SK-N-SH treated with all-trans-retinoic acid at 6 μM for 48 hours (cell line): ENCODE results near the gene NCLN.

ENCODE experiments used
- ARNTL ChIP-seq: fragments of 450-650 bp; formaldehyde crosslinking; IDR thresholded peaks from 2 replicates; pipeline ENCODE4 v1.5.0; 2020; ENCODE audit warnings: low read depth, mild to moderate bottlenecking, moderate library complexity, borderline replicate concordance
- ESRRG ChIP-seq: fragments of 250-450 bp; sonication (Bioruptor Pico); IDR thresholded peaks from 2 replicates; pipeline ENCODE4 v1.6.1; 2021; ENCODE audit warnings: mild to moderate bottlenecking
- PPARA ChIP-seq: fragments of 250-450 bp; sonication (Bioruptor Pico); IDR thresholded peaks from 2 replicates; pipeline ENCODE4 v1.5.0; 2020; ENCODE audit warnings: mild to moderate bottlenecking, borderline replicate concordance
- SNAI2 ChIP-seq: fragments of 250-450 bp; sonication (Bioruptor Pico); IDR thresholded peaks from 2 replicates; pipeline ENCODE4 v1.5.0; 2020; ENCODE audit warnings: mild to moderate bottlenecking, moderate library complexity
- ZFP30 ChIP-seq: fragments of 450-650 bp; formaldehyde crosslinking; IDR thresholded peaks from 2 replicates; pipeline ENCODE4 v1.5.0; 2022; ENCODE audit warnings: mild to moderate bottlenecking, moderate library complexity
- TF ChIP-seq, protein P1 (sequence below): fragments of 250-450 bp; sonication (Bioruptor Pico); IDR thresholded peaks from 2 replicates; pipeline ENCODE4 v1.5.1; 2020; ENCODE audit warnings: low read depth, mild to moderate bottlenecking, moderate library complexity
- TF ChIP-seq, protein P2 (sequence below): fragments of 250-450 bp; sonication (Bioruptor Pico); IDR thresholded peaks from 2 replicates; pipeline ENCODE4 v1.5.1; 2021; ENCODE audit warnings: mild to moderate bottlenecking, moderate library complexity
- TF ChIP-seq, protein P3 (sequence below): fragments of 250-450 bp; sonication (Bioruptor Pico); IDR thresholded peaks from 2 replicates; pipeline ENCODE4 v1.5.0; 2020; ENCODE audit warnings: mild to moderate bottlenecking, moderate library complexity

DNA sequence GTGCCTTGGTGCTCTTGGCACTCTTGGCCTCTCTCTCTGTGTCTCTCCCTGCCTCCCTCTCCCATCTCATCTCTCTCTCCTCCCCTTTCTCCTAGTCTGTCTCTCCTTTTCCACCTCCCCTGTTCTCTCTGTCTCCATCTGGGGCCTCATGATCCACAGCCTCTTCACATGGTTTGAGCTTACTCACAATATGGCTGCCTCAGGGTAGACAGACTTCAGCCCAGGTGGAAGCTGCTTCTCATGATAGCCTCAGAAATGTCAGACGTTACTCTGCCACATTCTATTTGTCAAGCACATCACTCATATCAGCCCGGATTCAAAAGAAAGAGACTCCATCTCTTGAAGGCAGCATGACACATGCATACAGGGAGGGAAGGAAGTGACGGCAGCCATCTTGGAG is 25.5 kb upstream of the NCLN start:
- no peak for TF ChIP-seq PPARA
- TF ChIP-seq, protein P1, sequence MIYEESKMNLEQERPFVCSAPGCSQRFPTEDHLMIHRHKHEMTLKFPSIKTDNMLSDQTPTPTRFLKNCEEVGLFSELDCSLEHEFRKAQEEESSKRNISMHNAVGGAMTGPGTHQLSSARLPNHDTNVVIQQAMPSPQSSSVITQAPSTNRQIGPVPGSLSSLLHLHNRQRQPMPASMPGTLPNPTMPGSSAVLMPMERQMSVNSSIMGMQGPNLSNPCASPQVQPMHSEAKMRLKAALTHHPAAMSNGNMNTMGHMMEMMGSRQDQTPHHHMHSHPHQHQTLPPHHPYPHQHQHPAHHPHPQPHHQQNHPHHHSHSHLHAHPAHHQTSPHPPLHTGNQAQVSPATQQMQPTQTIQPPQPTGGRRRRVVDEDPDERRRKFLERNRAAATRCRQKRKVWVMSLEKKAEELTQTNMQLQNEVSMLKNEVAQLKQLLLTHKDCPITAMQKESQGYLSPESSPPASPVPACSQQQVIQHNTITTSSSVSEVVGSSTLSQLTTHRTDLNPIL (CRISPR knock-in tag) = no peak
- no peak for TF ChIP-seq ZFP30 (CRISPR knock-in tag)
- no peak for TF ChIP-seq ARNTL (CRISPR knock-in tag)
- TF ChIP-seq, protein P2, sequence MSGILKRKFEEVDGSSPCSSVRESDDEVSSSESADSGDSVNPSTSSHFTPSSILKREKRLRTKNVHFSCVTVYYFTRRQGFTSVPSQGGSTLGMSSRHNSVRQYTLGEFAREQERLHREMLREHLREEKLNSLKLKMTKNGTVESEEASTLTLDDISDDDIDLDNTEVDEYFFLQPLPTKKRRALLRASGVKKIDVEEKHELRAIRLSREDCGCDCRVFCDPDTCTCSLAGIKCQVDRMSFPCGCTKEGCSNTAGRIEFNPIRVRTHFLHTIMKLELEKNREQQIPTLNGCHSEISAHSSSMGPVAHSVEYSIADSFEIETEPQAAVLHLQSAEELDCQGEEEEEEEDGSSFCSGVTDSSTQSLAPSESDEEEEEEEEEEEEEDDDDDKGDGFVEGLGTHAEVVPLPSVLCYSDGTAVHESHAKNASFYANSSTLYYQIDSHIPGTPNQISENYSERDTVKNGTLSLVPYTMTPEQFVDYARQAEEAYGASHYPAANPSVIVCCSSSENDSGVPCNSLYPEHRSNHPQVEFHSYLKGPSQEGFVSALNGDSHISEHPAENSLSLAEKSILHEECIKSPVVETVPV = no peak
- TF ChIP-seq, protein P3, sequence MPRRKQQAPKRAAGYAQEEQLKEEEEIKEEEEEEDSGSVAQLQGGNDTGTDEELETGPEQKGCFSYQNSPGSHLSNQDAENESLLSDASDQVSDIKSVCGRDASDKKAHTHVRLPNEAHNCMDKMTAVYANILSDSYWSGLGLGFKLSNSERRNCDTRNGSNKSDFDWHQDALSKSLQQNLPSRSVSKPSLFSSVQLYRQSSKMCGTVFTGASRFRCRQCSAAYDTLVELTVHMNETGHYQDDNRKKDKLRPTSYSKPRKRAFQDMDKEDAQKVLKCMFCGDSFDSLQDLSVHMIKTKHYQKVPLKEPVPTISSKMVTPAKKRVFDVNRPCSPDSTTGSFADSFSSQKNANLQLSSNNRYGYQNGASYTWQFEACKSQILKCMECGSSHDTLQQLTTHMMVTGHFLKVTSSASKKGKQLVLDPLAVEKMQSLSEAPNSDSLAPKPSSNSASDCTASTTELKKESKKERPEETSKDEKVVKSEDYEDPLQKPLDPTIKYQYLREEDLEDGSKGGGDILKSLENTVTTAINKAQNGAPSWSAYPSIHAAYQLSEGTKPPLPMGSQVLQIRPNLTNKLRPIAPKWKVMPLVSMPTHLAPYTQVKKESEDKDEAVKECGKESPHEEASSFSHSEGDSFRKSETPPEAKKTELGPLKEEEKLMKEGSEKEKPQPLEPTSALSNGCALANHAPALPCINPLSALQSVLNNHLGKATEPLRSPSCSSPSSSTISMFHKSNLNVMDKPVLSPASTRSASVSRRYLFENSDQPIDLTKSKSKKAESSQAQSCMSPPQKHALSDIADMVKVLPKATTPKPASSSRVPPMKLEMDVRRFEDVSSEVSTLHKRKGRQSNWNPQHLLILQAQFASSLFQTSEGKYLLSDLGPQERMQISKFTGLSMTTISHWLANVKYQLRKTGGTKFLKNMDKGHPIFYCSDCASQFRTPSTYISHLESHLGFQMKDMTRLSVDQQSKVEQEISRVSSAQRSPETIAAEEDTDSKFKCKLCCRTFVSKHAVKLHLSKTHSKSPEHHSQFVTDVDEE (CRISPR knock-in tag) = no peak
- TF ChIP-seq ESRRG (CRISPR knock-in tag) = no peak
- TF ChIP-seq SNAI2 (CRISPR knock-in tag) = no peak
